NCI-H524 treated with DMSO at 0.1 percent for 48 hours (cell line): Measurements from ENCODE around the gene GSN.

Experiments used
- DNase-seq: peaks from one replicate; lab custom pipeline; 2025; lab: John Stamatoyannopoulos, UW

The GSN gene

GRCh38 chr9:121303456-121304451 is 35.8 kb downstream of the GSN start:
- no peak for DNase-seq

DNA sequence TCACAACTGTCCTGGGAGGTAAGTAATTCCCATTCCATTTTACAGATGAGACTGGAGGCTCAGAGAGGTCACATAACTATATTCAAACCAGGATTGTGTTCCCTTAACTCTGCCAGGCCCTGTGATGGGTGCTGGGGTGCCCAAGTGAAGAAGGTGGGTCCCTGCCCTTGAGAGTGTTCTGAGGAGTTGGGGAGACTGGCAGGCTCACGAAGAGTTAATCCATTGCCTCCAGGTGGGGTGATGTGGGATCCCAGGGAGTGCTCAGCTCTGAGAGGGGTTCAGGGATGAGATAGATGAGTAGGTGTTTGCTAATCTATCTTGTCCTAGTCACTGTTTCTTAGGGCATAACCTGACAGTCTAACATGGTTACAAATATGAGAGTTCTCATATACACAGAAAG is 36.7 kb downstream of the GSN start:
- no peak for DNase-seq

GRCh38 chr9:121305269-121305994 is 37.5 kb downstream of the GSN start:
- no peak for DNase-seq

DNA sequence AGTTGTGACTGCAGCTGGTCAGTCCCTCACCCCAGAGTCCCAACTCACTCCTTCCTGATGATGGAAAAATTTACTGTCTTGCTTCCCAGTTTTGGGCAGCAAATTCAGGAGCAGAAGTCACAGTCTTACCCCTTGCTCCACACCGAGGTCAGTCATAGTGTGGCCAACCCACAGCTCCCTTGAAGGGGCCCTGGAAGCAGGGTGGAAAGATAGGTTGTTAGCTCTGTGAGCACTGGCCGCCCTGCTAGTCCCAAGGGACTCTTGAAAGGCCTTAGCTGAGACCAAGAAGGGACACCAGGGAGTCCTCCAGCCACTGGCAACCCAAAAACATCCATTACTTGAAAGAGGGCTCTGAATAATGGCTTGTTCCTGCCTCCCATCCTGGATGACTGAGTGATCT is 40.0 kb downstream of the GSN start:
- no peak for DNase-seq

- no peak for DNase-seq
These were observed 40.8 kb downstream of the GSN start for GRCh38 chr9:121308765-121309164.

DNA sequence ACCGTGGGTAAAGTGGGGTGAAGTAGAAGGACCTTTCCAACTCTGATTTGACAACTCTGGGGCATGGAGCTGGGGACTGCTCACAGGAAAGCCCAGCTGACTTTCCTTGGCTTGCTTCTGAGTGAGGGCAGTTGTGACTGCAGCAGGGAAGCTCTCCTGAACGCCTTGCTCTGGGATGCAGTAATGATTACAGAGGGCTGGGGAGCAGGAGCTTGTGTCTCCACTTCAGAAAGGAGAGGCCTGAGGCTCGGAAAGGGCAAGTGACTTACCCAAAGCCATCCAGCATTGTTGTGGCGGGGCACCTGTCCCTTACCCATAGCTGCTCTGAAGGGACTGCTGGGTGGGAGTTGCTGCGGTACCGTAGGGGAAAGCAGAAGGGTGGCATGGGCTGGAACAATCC is 41.2 kb downstream of the GSN start:
- DNase-seq, result no peak

GRCh38 chr9:121309833-121310425 is 42.0 kb downstream of the GSN start:
- DNase-seq, result no peak

DNA sequence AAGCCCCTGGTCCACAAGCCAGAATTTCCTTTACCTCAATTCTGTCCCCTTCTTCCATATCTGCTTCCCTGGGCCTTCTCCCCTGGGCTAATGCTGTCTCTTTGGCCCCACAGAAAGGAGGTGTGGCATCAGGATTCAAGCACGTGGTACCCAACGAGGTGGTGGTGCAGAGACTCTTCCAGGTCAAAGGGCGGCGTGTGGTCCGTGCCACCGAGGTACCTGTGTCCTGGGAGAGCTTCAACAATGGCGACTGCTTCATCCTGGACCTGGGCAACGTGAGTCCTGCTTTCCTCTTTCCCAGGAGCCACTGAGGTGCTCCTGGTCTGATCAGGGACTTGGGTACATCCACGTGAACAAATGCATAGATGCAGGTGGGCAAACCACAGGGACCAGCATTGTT is 42.6 kb downstream of the GSN start:
- no peak for DNase-seq

DNA sequence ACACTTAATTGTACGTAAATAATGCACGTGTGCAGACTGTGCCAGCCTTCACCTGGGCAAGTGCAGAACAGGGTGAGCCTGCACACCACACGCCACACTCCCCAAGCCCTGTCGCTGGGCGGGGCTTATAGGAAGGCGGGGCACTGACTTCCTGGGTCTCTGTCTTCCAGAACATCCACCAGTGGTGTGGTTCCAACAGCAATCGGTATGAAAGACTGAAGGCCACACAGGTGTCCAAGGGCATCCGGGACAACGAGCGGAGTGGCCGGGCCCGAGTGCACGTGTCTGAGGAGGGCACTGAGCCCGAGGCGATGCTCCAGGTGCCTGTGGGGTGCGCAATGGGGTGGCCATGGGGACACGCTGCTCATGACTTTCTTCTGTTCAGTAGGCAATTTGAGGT is 44.2 kb downstream of the GSN start:
- DNase-seq, result no peak

- DNase-seq, result no peak
These were observed 45.6 kb downstream of the GSN start for GRCh38 chr9:121313458-121314152.

GRCh38 chr9:121316378-121316777 is 48.4 kb downstream of the GSN start:
- no peak for DNase-seq

DNA sequence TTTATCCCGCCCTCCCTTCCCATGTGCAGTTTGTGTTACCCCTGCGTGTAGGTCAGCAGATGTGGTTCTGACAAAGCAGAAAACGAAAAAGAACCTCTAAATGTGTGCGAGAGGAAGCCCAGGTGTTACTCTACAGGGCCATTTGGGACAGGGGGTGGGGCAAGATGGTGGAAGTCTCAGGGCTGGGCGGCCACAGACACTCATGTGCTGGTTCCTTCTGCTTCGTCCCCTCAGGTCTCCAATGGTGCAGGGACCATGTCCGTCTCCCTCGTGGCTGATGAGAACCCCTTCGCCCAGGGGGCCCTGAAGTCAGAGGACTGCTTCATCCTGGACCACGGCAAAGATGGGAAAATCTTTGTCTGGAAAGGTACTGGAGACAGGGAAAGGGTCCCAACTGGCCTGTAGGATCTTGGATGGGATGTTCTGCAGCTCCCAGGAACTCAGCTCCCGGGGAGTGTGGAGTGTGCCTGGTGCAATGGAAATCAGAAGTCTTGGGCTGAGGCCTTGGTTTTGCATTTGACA is 49.0 kb downstream of the GSN start:
- DNase-seq, result no peak

- DNase-seq, result no peak
These were observed 50.0 kb downstream of the GSN start for GRCh38 chr9:121317737-121318630.

- DNase-seq, result no peak
These were observed 50.8 kb downstream of the GSN start for GRCh38 chr9:121318631-121319382.

- DNase-seq, result no peak
These were observed 51.4 kb downstream of the GSN start for GRCh38 chr9:121319383-121319780.

DNA sequence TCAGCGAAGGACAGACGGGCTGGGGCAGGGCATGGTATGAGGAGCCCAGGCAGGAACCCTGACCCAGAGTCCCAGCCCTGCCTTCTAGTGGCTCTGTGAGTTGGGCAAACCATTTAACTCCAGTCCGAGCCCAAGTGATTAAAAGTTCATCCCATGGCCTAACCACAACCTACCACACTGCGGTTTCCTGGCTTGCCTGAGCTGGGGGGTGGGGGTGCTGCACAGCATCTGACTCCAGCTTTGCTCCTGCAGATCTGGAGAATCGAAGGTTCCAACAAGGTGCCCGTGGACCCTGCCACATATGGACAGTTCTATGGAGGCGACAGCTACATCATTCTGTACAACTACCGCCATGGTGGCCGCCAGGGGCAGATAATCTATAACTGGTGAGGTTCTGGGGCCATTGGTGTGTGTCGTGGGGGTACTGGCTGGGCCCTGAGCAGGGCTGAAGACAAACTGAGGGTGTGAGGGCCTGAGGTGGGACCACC is 53.1 kb downstream of the GSN start:
- DNase-seq, result no peak

DNA sequence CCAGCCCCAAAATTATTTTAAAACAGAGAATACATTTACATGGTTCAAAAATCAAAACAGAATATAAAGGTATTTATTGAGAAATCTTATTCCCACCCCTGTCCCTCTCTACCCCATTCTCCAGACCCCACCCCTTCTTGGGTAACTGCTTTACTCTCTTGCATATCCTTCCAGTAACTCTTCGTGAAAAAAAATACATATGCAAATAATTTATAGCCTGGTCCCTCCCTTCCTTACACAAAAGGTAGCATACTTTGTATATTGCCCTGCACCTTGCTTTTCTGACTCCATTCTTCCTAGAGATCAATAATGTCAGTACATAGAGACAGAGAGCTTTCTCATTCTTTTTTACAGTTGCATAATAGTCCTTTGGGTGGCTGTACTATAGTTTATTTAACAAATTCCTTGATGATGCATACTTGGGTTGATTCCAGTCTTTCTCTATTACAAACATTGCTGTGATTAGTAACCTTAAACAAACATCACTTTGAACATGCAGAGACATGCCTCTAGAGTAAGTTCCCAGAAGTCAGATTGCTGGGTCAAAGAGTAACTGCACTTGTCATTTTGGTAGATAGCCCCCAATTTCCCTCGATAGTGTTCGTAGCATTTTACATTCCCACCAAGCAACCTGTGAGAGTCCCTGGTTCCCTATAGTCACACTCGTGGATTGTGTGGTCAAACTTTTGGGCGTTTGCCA is 54.2 kb downstream of the GSN start:
- no peak for DNase-seq

GRCh38 chr9:121322737-121323448 is 54.9 kb downstream of the GSN start:
- DNase-seq, result no peak
